Measurements from ENCODE around the gene SPOCK1.

DNA sequence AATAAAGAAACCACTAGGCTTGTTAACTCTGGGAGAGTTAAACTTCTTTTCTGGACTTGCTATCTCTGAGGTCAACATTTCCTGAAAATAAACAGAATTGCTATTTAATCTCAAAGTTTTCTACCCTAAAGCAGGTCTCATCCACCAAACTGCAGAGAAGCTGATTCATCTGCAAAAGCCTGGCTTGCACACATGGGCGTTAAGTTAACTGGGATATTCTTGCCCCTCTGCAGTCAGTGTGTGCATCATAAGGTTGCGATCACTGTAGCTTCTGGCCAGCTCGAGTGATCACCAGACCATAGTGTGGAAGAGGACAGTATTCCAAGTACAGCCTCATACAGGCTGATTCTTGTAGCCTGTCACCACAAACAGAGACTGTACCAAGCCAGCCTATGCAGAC lies 99.2 kb downstream of the SPOCK1 start:
- TF ChIP-seq EZH2 (IDR thresholded peaks at IDR 0.05) (no peak), FOXP2 (optimal IDR thresholded peaks at IDR 0.05; ENCODE audit: control extremely low read depth, extremely low read length, insufficient read depth) (no peak), POLR2AphosphoS5 (IDR thresholded peaks at IDR 0.05; ENCODE audit: borderline replicate concordance, low read depth, low read length) (no peak)

Measured in SK-N-MC (cell line).